CD4-positive, alpha-beta T cell (primary cell): ENCODE results near the gene KCNIP2. TPM values are rescaled to one million over a fixed set of nuclear protein-coding genes. Genes with fewer than 3 reads are reported as not detected.
"Not testable (repeated sequence)": the region's sequence is repeated elsewhere in the genome, so short reads cannot be mapped to it uniquely, and the experiment has no call there.

Experiments
- ATAC-seq: fragments of 200-7000 bp; cut with Tn5 transposase; one replicate; pipeline ENCODE4 v1.10.0; 2022; ENCODE audit warnings: mild to moderate bottlenecking; ENCODE audit not compliant: poor library complexity
- CTCF ChIA-PET: fragments of 350-600 bp; sonication (Branson Sonifier 250); formaldehyde crosslinking; loops from one replicate; lab custom pipeline; 2021; ENCODE audit warnings: antibody characterized with exemption, inconsistent platforms; lab: Charles Lee
- POLR2A ChIA-PET: fragments of 350-600 bp; sonication (Branson Sonifier 250); formaldehyde crosslinking; loops from one replicate; lab custom pipeline; 2021; ENCODE audit warnings: antibody characterized with exemption, inconsistent platforms; lab: Charles Lee
- DNase-seq, 14 experiments: peaks; one replicate each; pipeline ENCODE4 v3.0.0-alpha.2; 2013 to 2020; ENCODE audit warnings: mixed read lengths in 2 of 14
- H3K27ac ChIP-seq, 2 donors: one replicate each; pipeline versions ENCODE4 v1.5.1 to v1.7.0; 2013; ENCODE audit warnings: low read length in 2 of 2, low read depth in 1 of 2, mild to moderate bottlenecking in 1 of 2
- H3K27me3 ChIP-seq, 2 experiments: 1 replicate in 1 of 2; 2 replicates in 1 of 2; pipeline versions ENCODE4 v1.6.1 to v1.7.0; 2013; ENCODE audit warnings: low read length in 2 of 2, control low read depth in 1 of 2, mild to moderate bottlenecking in 1 of 2, moderate library complexity in 1 of 2; ENCODE audit not compliant: insufficient read depth in 2 of 2, control insufficient read depth in 1 of 2
- H3K36me3 ChIP-seq: one replicate; pipeline ENCODE4 v1.6.1; 2013; ENCODE audit warnings: low read length, control low read depth; ENCODE audit not compliant: insufficient read depth
- H3K4me1 ChIP-seq: one replicate; pipeline ENCODE4 v1.6.1; 2013; ENCODE audit warnings: low read length, control low read depth; ENCODE audit not compliant: insufficient read depth
- H3K4me3 ChIP-seq: one replicate; pipeline ENCODE4 v1.5.1; 2013; ENCODE audit warnings: mild to moderate bottlenecking, low read length, moderate library complexity
- H3K9me3 ChIP-seq, 2 experiments: 1 replicate in 1 of 2; 2 replicates in 1 of 2; pipeline versions ENCODE4 v1.6.1 to v1.7.0; 2013; ENCODE audit warnings: low read length in 2 of 2, mild to moderate bottlenecking in 2 of 2, control low read depth in 1 of 2, moderate library complexity in 1 of 2; ENCODE audit not compliant: control insufficient read depth in 1 of 2, insufficient read depth in 1 of 2
- H3K27ac Mint-ChIP-seq: one replicate; pipeline ENCODE4 v1.8.0; 2020; ENCODE audit warnings: mixed read lengths
- H3K27me3 Mint-ChIP-seq: one replicate; pipeline ENCODE4 v1.8.0; 2021; ENCODE audit warnings: mixed read lengths
- H3K36me3 Mint-ChIP-seq: one replicate; pipeline ENCODE4 v1.8.0; 2021; ENCODE audit warnings: low read depth, mixed read lengths
- H3K4me1 Mint-ChIP-seq: one replicate; pipeline ENCODE4 v1.8.0; 2021; ENCODE audit warnings: low read depth, mixed read lengths
- H3K4me3 Mint-ChIP-seq: one replicate; pipeline ENCODE4 v1.8.0; 2020; ENCODE audit warnings: mild to moderate bottlenecking, mixed read lengths
- H3K9me3 Mint-ChIP-seq: one replicate; pipeline ENCODE4 v1.8.0; 2020; ENCODE audit warnings: mixed read lengths
- intact Hi-C, 2 experiments: fragments of 100-400 bp; cut with DNase I in 1 of 2; cut with micrococcal nuclease in 1 of 2; formaldehyde crosslinking; loops; one replicate each; pipeline versions ENCODE4 v1.15.1 to v1.9.0; 2023 to 2025; cut with DNase I, micrococcal nuclease
- total RNA-seq, 174 experiments: library from RNA in 2 of 174; stranded (reverse) in 2 of 174; gene quantifications; one replicate each; pipeline ENCODE4 v1.2.3 and lab custom pipeline; 2021 to 2026
- TF ChIP-seq, protein P1 (sequence below): fragments of 200-600 bp; IDR thresholded peaks from one replicate; pipeline ENCODE4 v1.8.0; 2022; ENCODE audit warnings: antibody characterized with exemption, mild to moderate bottlenecking

Gene KCNIP2
- total RNA-seq, 2 experiments from 2014 or later = 0.77 to 1.6 TPM

DNA sequence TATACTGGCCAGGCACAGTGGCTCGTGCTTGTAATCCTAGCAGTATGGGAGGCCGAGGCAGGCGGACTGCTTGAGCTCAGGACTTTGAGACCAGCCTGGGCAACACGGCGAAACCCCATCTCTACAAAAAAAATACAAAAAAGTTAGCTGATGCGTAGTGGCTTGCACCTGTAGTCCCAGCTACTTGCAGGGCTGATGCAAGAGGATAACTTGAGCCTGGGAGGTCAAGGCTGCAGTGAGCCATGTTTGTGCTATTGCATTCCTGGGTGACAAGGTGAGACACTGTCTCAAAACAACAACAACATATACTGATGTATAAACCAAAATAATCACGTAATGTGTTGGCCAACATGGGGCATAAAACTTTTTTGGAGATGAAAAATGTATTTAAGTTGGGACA, 53.9 kb downstream of the KCNIP2 start:
- H3K4me1 Mint-ChIP-seq = peaks cover 19% of the 10 kb centered on the region
- no peaks in the 10 kb centered on the region for H3K9me3 ChIP-seq
- H3K4me3 ChIP-seq = no peak overlapping the region
- DNase-seq (no peak), ATAC-seq (no peak)
- H3K4me3 Mint-ChIP-seq = no peak overlapping the region
- POLR2A ChIA-PET = no interaction called here
- no peak overlapping the region for H3K27ac Mint-ChIP-seq
- intact Hi-C loops = loop anchor here in 1 of 2 experiments (10.0 kb wide), 1 partner anchor 265 kb away; the partner anchor contains the start of gene ARMH3
- peaks cover 89% of the 10 kb centered on the region for H3K36me3 Mint-ChIP-seq
- H3K27me3 Mint-ChIP-seq = no peaks in the 10 kb centered on the region
- no peaks in the 10 kb centered on the region for H3K9me3 Mint-ChIP-seq
- CTCF ChIA-PET = no interaction called here
- TF ChIP-seq, protein P1, sequence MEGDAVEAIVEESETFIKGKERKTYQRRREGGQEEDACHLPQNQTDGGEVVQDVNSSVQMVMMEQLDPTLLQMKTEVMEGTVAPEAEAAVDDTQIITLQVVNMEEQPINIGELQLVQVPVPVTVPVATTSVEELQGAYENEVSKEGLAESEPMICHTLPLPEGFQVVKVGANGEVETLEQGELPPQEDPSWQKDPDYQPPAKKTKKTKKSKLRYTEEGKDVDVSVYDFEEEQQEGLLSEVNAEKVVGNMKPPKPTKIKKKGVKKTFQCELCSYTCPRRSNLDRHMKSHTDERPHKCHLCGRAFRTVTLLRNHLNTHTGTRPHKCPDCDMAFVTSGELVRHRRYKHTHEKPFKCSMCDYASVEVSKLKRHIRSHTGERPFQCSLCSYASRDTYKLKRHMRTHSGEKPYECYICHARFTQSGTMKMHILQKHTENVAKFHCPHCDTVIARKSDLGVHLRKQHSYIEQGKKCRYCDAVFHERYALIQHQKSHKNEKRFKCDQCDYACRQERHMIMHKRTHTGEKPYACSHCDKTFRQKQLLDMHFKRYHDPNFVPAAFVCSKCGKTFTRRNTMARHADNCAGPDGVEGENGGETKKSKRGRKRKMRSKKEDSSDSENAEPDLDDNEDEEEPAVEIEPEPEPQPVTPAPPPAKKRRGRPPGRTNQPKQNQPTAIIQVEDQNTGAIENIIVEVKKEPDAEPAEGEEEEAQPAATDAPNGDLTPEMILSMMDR = no peak
- H3K36me3 ChIP-seq = peaks cover 92% of the 10 kb centered on the region
- H3K27ac ChIP-seq = no peak overlapping the region
- H3K27me3 ChIP-seq = no peaks in the 10 kb centered on the region
- H3K4me1 ChIP-seq = no peaks in the 10 kb centered on the region

DNA sequence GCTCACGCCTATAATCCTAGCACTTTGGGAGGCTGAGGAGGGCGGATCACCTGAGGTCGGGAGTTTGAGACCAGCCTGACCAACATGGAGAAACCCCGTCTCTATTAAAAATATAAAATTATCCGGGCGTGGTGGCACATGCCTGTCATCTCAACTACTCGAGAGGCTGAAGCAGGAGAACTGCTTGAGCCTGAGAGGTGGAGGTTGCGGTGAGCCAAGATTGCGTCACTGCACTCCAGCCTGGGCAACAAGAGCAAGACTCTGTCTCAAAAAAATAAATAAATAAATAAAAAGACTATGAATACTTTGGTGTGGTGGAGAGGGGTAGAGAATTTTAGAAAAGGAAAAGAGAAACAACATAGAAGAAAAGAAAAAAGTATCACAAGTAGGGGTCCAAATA, 54.4 kb downstream of the KCNIP2 start:
- H3K9me3 ChIP-seq, H3K4me3 Mint-ChIP-seq, H3K27me3 Mint-ChIP-seq, H3K4me1 ChIP-seq, H3K27ac Mint-ChIP-seq, H3K27me3 ChIP-seq, POLR2A ChIA-PET, H3K27ac ChIP-seq, DNase-seq, H3K9me3 Mint-ChIP-seq, H3K4me3 ChIP-seq, CTCF ChIA-PET, ATAC-seq: not testable (repeated sequence)
- intact Hi-C loops = loop anchor here in 1 of 2 experiments (10.0 kb wide), 1 partner anchor 266 kb away; the partner anchor contains the start of gene ARMH3
- H3K36me3 ChIP-seq = peaks cover 89% of the 10 kb centered on the region
- Mint-ChIP-seq H3K36me3 (peaks cover 89% of the 10 kb centered on the region), H3K4me1 (peaks cover 24% of the 10 kb centered on the region)

DNA sequence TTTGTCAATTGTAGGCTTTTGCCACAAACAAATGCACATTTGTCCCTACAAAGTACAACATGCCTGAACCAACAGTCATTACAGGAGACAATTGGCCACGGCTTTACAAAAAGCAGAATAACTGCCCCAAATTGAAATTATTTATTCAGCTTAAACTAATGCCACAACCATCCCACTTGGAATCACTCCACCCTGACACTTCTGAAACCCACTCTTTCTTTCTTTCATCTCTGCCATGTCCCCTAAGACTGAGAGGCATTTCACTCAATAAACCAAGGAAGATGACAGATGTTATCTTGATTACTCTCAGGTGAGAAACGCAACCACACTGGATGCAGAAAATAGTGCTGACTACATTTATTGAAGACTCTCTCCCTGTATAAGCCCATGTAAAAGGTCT, 57.8 kb downstream of the KCNIP2 start:
- no peaks in the 10 kb centered on the region for H3K9me3 ChIP-seq

More for the DNA sequence above, 57.8 kb downstream of the KCNIP2 start:
- intact Hi-C loops = loop anchor here in 1 of 2 experiments (10.0 kb wide), 1 partner anchor 269 kb away; the partner anchor contains the start of gene ARMH3
- H3K4me1 Mint-ChIP-seq = peaks cover 55% of the 10 kb centered on the region
- DNase-seq = no peak
- Histone ChIP-seq H3K27me3 (no peaks in the 10 kb centered on the region), H3K4me3 (no peak overlapping the region), H3K27ac (no peak overlapping the region), H3K36me3 (peaks cover 63% of the 10 kb centered on the region), H3K4me1 (peaks cover 36% of the 10 kb centered on the region)
- no peaks in the 10 kb centered on the region for H3K9me3 Mint-ChIP-seq
- ChIA-PET POLR2A (interaction anchor here (1.8 to 4.3 kb wide), 3 partner anchors 10 to 32 kb away, joined by 5 to 43 read pairs (median 20); partner anchors contain the start of gene OGA), CTCF (no interaction called here)
- TF ChIP-seq, protein P1 = no peak
- no peaks in the 10 kb centered on the region for H3K27me3 Mint-ChIP-seq
- ATAC-seq = no peak
- H3K36me3 Mint-ChIP-seq = peaks cover 69% of the 10 kb centered on the region
- H3K4me3 Mint-ChIP-seq = peak overlapping the region; percentile 12
- peak overlapping the region; percentile 86 for H3K27ac Mint-ChIP-seq
